Measurements from ENCODE around the gene FADS2.

- TF ChIP-seq ZNF33B (CRISPR knock-in tag; IDR thresholded peaks at IDR 0.05) (no peak), CTCF (CRISPR knock-in tag; IDR thresholded peaks at IDR 0.05) (no peak), KDM2A (CRISPR knock-in tag; IDR thresholded peaks at IDR 0.05; ENCODE audit: borderline replicate concordance, low read depth) (no peak), ZEB1 (IDR thresholded peaks at IDR 0.05; ENCODE audit: insufficient replicate concordance, low read depth) (no peak), POLR2A (IDR thresholded peaks at IDR 0.05; ENCODE audit: insufficient read depth in 1 of 2, low read depth in 2 of 2, low read length in 2 of 2) (no peak), MYC (CRISPR knock-in tag; IDR thresholded peaks at IDR 0.05; ENCODE audit: borderline replicate concordance) (no peak), PRDM4 (CRISPR knock-in tag; IDR thresholded peaks at IDR 0.05; ENCODE audit: borderline replicate concordance) (no peak), MIXL1 (CRISPR knock-in tag; IDR thresholded peaks at IDR 0.05) (no peak), NFIC (IDR thresholded peaks at IDR 0.05; ENCODE audit: low read length) (no peak), THAP8 (CRISPR knock-in tag; IDR thresholded peaks at IDR 0.05; ENCODE audit: borderline replicate concordance) (no peak)
These were observed 16.3 kb upstream of the FADS2 start for GRCh38 chr11:61811831-61812230.

Measured in HepG2 (cell line).